HG03442 (cell line): ENCODE measurements around the gene DNAJC22.
"Not testable (repeated sequence)": the region's sequence is repeated elsewhere in the genome, so short reads cannot be mapped to it uniquely, and the experiment has no call there.

Source experiments
- ATAC-seq: cut with Tn5 transposase; IDR thresholded peaks from one replicate; pipeline ENCODE4 v1.9.1; 2021; ENCODE audit warnings: mild to moderate bottlenecking, moderate library complexity; ENCODE audit not compliant: unreplicated experiment

DNAJC22 gene

DNA sequence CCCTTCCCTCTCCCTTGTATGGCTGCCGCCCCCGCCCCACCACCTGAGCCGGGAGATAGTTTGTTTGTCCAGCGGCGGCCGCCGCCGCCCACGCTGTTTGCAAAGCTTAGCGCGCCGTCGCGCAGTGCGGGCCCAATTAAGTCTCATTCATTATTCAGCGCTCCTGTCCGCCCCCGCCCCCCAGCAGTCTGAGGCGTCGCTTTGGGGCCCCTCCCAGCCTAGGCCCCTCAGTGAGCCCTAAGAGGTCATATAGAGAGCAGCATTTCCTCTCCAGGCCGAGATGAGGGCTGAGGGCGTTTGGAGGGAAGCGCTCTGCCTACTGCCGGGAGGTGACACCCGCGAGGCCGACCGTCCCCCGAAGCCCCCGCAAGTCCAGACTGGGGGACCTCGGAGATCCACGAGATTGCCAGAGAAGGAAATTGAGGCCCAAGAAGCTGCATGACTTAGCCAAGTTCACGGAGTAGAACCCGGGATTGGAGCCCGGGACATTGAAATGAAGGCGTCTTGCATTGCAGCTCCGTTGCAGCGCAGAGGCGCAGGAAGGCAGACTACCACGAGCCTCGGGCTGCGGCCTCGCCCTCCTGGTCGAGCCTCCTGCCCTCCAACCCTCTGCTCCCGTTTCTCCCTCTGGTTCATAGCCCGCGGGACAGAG lies at the start of gene DNAJC22:
TSS of gene DNAJC22 (plus strand) at position 230 of the 652 bp plus-strand sequence. CDS start 1,985 bp downstream, outside the sequence.
- no peak for ATAC-seq

DNA sequence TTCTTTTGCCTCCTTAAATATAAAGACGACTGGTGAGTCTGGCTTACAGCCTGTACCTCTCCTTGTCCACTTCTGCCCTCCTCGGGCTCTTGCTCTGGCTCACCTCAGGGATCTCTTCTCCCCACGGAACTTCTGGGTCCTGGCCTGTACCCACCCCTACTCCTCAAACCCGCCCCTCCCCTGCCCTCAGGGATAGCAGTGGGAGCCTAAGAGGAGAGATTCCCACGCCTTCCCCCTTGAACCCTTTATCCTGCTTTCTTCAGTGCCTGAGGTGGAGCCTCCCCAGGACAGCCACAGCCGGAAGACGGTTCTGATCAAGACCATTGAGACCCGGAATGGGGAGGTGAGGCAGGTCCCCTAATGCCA lies 49.0 kb upstream of the DNAJC22 start:
- no peak for ATAC-seq

DNA sequence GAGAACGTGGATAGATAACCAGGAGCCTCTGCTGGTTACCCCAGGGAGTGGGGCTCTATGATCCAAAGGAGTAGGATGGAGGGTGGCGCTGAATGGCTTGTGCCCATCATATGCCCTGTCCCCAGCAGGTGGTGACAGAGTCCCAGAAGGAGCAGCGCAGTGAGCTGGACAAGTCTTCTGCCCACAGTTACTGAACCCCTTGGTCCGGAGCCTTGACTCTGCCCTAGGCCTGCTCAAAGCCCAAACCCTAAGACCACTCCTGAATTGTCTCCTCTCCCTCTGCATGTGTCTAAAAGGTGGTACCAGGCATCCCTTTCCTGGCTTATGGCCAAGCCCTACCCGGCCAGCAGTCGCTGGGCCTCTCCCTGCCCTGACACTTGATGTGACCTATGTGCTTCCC lies 48.5 kb upstream of the DNAJC22 start:
- no peak for ATAC-seq

DNA sequence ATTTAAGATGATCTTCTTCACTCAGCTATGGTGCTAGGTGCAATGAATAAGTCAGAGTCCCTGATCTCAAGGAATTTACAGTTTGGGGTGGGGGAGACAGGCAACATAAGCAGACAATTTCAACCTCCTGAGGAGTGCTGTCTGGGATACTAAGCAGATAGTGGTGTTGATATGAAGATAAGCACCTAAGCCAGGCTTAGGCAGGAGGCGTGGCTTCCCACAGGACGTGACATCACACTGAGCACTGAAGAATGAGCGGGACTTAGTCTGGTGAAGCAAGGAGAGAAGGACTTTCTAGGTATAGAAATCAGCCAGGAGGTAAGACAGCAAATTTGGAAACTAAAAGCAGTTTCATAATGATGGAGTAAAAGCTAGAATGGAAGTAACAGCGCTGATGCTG lies 44.9 kb upstream of the DNAJC22 start:
- ATAC-seq = no peak

DNA sequence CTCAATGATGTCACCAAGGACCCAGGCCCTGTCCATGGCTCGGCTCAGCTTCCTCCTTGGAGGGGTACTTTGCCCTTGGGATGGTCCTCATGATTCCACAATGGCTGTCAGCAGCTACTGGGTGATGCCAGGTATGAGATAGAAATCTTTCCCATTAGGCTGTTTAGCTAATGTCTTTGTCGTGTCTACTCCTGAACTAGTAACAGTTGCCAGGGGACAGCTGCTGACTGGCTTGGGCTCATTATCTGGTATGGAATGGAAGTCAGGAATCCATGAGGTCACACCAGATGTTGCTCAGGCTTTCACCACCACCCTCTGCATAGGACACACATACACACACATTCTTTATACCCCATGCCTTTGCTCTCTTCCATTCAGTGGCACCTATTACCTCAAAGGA lies 42.5 kb upstream of the DNAJC22 start:
- no peak for ATAC-seq

DNA sequence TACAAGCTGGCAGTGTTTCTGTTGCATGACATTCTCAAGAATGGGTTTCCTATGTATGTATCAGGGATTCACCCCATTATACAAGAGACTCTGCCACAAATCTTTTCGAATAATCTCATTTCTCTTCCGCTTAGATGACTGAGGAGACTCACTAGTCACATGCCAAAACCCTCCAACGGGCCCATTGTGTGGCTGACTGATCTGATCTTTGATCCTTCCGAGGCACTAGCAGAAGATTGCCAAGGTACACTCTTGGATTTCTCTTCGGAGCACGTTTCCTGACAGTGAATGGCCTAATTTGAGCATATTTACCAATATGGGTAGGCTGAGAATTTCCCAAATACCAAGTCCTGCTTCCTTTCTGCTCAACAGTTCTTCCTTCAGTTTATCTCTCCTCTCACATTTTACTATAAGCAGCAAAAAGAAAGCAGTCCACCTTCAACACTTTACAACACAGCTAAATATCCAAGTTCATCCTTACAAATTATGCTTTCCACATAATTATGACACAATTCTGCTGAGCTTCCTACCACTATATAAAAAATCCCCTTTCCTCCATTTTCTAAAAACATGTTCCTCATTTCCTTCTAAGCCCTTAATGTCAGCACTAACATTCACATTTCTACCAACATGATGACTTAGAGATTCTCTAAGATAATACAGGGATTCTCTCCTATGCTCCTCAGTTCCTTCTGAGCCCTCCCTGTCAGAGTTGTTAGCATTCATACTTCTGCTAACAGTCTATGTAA lies 40.8 kb upstream of the DNAJC22 start:
- ATAC-seq = no peak

DNA sequence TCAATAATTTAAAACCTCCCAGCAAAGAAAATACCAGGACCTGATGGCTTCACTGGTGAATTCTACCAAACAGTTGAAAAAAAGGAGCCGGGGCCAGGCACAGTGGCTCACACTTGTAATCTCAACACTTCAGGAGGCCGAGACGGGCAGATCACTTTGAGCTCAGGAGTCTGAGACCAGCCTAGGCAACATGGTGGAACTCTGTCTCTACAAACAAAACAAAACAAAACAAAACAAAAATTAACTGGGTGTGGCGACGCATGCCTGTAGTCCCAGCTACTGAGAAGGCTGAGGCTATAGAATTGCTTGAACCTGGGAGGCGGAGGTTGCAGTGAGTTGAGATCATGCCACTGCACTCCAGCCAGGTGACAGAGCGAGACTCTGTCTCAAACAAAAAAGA lies 37.3 kb upstream of the DNAJC22 start:
- ATAC-seq = no peak

DNA sequence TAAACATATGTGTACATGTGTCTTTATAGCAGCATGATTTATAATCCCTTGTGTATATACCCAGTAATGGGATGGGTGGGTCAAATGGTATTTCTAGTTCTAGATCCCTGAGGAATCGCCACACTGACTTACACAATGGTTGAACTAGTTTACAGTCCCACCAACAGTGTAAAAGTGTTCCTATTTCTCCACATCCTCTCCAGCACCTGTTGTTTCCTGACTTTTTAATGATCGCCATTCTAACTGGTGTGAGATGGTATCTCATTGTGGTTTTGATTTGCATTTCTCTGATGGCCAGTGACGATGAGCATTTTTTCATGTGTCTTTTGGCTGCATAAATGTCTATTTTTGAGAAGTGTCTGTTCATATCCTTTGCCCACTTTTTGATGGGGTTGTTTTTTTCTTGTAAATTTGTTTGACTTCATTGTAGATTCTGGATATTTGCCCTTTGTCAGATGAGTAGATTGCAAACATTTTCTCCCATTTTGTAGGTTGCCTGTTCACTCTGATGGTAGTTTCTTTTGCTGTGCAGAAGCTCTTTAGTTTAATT lies 36.2 kb upstream of the DNAJC22 start:
- ATAC-seq = not testable (repeated sequence)

DNA sequence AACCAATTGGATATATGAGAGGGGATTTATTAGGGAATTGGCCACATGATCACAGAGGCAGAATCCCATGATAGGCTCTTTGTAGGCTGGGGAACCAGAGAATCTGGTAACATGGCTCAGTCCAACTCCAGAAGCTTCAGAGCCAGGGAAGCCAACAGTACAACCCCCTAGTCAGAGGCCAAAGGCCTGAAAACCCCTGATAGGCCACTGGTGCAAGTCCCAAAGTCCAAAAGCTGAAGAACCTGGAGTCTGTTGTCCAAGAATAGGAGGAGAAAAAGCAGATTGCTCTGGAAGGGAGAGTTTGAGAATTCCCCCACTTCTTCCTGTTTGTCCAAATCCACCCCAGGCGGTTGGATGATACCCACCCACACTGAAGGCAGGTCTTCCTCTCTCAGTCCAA lies 31.9 kb upstream of the DNAJC22 start:
- ATAC-seq = no peak

DNA sequence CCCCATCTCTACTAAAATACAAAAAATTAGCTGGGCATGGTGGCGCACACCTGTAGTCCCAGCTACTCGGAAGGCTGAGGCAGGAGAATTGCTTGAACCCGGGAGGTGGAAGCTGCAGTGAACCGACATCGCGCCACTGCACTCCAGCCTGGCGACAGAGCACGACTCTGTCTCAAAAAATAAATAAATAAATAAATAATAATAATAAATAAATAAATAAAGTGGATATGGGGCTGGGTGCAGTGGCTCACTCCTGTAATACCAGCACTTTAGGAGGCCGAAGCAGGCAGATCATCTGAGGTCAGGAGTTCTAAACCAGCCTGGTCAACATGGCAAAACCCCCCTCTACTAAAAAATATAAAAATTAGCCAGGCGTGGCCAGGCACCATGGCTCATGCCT lies 29.6 kb upstream of the DNAJC22 start:
- ATAC-seq = not testable (repeated sequence)

DNA sequence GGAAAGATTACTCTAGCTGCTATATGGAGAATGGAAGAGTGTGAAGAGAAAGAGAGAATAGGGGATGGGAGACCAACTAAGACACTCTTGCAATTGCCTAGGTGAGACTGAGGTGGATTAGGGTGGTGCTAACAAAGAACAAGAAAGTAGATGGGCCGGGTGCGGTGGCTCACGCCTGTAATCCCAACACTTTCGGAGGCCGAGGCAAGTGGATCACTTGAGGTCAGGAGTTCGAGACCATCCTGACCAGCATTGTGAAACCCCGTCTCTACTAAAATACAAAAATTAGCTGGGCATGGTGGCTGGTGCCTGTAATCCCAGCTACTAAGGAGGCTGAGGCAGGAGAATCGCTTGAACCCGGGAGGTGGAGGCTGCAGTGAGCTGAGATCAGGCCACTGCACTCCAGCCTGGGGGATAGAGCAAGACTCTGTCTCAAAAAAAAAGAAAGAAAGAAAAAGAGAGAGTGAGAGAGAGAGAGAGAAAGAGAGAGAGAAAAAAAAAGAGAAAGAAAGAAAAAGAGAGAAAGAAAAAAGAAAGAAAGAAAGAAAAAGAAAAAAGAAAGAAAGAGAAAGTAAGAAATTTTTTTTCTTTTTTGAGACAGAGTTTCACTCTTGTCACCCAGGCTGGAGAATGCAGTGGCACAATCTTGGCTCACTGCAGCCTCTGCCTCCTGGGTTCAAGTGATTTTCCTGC lies 26.1 kb upstream of the DNAJC22 start:
- not testable (repeated sequence) for ATAC-seq

DNA sequence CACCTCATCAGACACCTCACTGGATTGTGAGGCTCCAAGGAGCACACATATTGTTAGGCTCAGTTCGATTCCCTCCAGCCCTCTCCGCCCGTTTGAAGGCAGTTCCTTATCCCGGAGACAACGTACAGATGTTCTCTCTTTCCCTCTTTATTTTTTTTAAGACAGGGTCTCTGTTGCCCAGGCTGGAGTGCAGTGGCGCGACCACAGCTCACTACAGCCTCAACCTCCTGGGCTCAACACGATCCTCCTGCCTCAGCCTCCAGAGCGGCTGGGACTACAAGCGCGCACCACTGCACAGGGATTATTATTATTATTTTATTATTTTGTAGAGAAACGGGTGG lies 24.4 kb upstream of the DNAJC22 start:
- no peak for ATAC-seq

DNA sequence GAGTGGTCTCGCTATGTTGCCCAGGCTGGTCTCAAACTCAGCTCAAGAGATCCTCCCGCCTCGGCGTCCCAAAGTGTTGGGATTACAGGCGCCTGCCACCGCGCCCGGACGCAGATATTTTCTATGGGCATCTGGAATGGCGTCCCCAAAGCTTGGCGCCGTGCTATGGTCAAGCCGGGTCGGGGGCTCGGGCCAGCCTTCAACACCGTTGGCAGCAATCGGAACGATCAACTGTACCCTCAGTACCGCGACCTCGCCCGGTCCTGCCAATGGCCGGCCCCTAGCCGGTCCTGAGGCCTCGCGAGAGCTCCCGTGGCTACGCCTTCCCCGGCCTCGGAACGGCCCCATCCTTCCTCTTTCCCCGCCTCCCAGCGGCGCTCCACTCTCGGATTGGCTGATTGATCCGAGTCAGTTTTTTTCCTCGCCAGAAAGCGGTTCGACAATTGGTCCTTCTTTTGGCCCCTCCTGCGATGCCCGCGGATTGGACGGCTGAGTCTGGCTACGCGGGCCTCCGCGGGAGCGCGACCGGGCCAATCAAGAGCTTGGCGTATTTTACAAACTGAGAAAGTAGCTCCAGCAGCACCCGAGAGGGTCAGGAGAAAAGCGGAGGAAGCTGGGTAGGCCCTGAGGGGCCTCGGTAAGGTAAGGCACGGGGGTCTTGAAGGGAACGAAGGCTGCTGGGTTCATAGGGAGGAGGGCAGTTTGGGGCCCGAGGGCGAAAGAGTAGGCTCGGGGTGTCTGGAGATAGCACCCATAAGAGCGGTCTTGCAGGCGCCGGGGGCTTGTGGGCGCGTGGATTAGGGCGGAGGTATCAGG lies 23.8 kb upstream of the DNAJC22 start, which contains the start of gene TROAP:
TSS of gene TROAP (plus strand) at position 548 of the 816 bp plus-strand sequence. CDS start 354 bp downstream, outside the sequence.
- peak; percentile 95 for ATAC-seq

DNA sequence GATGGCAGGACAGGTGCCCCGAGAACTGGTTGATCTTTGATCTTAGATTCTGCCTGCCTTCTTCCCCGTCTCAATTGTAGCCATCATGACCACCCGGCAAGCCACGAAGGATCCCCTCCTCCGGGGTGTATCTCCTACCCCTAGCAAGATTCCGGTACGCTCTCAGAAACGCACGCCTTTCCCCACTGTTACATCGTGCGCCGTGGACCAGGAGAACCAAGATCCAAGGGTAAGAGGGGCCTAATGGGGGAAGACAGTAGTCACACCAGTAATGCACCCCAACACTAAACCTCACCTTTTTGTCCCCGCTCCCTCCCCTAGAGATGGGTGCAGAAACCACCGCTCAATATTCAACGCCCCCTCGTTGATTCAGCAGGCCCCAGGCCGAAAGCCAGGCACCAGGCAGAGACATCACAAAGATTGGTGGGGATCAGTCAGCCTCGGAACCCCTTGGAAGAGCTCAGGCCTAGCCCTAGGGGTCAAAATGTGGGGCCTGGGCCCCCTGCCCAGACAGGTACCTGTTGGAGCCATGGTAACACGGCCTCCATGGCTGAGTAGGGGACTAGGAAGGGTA lies 23.1 kb upstream of the DNAJC22 start:
- ATAC-seq = no peak

DNA sequence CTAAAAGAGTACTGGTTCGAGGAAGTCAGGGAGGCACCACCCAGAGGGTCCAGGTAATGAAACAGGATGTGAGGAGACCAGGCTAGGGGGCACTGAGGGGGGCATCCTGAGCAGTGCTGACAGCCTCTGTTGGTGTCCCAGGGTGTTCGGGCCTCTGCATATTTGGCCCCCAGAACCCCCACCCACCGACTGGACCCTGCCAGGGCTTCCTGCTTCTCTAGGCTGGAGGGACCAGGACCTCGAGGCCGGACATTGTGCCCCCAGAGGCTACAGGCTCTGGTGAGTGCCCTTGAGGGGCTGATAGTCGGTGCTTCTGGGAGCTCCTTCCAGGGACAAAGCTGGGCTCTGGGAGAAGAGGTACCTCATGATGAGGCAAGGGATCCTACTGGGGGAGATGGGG lies 21.1 kb upstream of the DNAJC22 start:
- ATAC-seq = no peak

DNA sequence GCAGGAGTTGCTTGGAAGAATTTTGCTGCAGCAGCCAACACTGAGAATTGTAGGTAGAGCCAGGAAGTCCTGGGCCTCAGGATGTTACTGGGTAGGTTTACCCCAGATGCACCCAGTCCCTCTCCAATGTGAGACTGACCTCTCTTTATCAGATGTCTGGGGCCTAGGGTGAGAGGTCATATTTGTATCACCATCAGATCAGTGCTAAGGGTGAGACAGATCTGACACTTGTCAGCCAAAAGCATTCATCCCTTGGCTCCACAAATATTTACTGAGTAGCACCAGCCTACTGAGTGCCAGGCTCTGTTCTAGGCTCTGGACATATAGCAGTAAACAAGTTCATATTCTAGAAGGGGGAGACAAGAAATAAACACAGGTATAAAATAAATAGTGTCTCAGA lies 19.3 kb upstream of the DNAJC22 start:
- ATAC-seq = no peak

DNA sequence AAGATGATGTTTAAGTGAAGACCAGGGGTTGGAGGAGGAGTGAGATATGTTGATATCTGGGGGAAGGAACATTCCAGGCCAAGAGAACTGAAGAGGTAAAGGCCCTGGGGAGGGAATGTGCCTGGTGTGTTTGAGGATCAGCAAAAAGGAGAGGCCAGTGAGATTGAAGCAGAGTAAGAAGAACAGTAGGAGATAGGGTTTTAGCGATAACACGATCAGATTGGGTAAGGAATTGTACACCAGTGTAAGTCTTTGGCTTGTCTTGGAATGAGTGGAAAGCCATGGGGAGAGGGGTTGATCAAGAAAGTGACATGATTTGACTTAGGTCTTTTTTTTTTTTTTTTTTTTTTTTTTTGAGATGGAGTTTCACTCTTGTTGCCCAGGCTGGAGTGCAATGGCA lies 18.8 kb upstream of the DNAJC22 start:
- ATAC-seq = no peak

DNA sequence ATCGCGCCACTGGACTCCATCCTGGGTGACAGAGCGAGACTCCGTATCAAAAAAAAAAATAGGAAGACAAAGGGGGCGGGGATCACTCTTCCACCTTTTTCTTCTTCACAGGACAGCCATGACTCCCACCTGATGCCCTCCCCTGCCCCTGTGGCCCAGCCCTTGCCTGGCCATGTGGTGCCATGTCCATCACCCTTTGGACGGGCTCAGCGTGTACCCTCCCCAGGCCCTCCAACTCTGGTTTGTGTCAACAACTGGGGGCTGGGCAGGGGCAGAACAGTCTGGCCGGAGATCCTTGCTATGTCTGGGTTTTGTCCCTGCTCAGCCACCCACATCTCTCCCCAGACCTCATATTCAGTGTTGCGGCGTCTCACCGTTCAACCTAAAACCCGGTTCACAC lies 17.9 kb upstream of the DNAJC22 start:
- no peak for ATAC-seq

DNA sequence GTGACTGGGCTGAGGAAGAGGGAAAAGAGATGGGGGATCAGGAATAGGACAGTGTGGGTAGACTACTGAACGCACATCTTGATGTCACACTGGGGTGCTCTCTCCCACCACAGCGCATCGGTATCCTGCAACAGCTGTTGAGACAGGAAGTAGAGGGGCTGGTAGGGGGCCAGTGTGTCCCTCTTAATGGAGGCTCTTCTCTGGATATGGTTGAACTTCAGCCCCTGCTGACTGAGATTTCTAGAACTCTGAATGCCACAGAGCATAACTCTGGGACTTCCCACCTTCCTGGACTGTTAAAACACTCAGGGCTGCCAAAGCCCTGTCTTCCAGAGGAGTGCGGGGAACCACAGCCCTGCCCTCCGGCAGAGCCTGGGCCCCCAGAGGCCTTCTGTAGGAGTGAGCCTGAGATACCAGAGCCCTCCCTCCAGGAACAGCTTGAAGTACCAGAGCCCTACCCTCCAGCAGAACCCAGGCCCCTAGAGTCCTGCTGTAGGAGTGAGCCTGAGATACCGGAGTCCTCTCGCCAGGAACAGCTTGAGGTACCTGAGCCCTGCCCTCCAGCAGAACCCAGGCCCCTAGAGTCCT lies 16.6 kb upstream of the DNAJC22 start:
- ATAC-seq = no peak
